Testis (tissue), 3 donors: ENCODE results near the gene CDK2AP2. TPM values are rescaled to one million over a fixed set of nuclear protein-coding genes. Genes with fewer than 3 reads are reported as not detected.

Source experiments
- DNase-seq: peaks from one replicate; pipeline ENCODE4 v3.0.0-alpha.2; 2019
- H3K27ac ChIP-seq, 2 donors: fragments of 200-600 bp; sonication (generic); one replicate each; pipeline ENCODE4 v1.5.1; 2019
- H3K27me3 ChIP-seq: fragments of 200-600 bp; sonication (generic); one replicate; pipeline ENCODE4 v1.5.1; 2019
- H3K36me3 ChIP-seq: fragments of 200-600 bp; sonication (generic); one replicate; pipeline ENCODE4 v1.5.1; 2017; ENCODE audit warnings: low read depth; ENCODE audit errors: missing control alignments
- H3K4me1 ChIP-seq: fragments of 200-600 bp; sonication (generic); one replicate; pipeline ENCODE4 v1.5.1; 2019
- H3K4me3 ChIP-seq, 2 donors: fragments of 200-600 bp; sonication (generic); one replicate each; pipeline ENCODE4 v1.5.1; 2017 to 2019
- H3K9me3 ChIP-seq: fragments of 200-600 bp; sonication (generic); one replicate; pipeline ENCODE4 v1.5.1; 2017
- POLR2A ChIP-seq: fragments of 450-650 bp; IDR thresholded peaks from one replicate; pipeline ENCODE4 v1.6.1; 2017; ENCODE audit warnings: antibody characterized with exemption, mild to moderate bottlenecking, moderate library complexity
- WGBS, 2 donors: methylation state at CpG; one replicate each; pipeline ENCODE4 v1.1.5; 2018; 5-methylcytosine and 5-hydroxymethylcytosine counted together
- intact Hi-C: fragments of 100-400 bp; cut with DNase I; formaldehyde crosslinking; loops from one replicate; pipeline ENCODE4 v1.15.1; 2023; ENCODE audit warnings: low total_unique reads
- polyA plus RNA-seq: library from polyadenylated mRNA; stranded (reverse); fragments of 350-450 nt; fragmentation: Illumina TruSeq; extraction: RNeasy Lipid Tissue Mini Kit (QIAGEN cat#74804); gene quantifications from one replicate; pipeline ENCODE4 v1.2.3, GENCODE V29; 2014; ENCODE audit warnings: low read depth, low replicate concordance; ENCODE audit not compliant: insufficient read depth
- total RNA-seq, 2 donors: library from RNA; depleted of rRNA; stranded (reverse); fragments of >200 nt; gene quantifications; one replicate each; pipeline ENCODE4 v1.2.3, GENCODE V29; 2016
- TF ChIP-seq, protein P1 (sequence below), 3 experiments: fragments of 450-650 bp in 2 of 3; fragments of 200-600 bp in 1 of 3; sonication (generic) in 1 of 3; IDR thresholded peaks; one replicate each; pipeline ENCODE4 v1.5.1; 2016 to 2019; ENCODE audit warnings: antibody characterized with exemption in 3 of 3, mild to moderate bottlenecking in 2 of 3, moderate library complexity in 1 of 3

The CDK2AP2 gene
- total and polyA plus RNA-seq, 3 donors from 2014 or later: 20.9 to 38.0 (median 26.4) TPM

GRCh38 chr11:67545280-67545679, 37.3 kb upstream of the CDK2AP2 start:
- TF ChIP-seq, protein P1, sequence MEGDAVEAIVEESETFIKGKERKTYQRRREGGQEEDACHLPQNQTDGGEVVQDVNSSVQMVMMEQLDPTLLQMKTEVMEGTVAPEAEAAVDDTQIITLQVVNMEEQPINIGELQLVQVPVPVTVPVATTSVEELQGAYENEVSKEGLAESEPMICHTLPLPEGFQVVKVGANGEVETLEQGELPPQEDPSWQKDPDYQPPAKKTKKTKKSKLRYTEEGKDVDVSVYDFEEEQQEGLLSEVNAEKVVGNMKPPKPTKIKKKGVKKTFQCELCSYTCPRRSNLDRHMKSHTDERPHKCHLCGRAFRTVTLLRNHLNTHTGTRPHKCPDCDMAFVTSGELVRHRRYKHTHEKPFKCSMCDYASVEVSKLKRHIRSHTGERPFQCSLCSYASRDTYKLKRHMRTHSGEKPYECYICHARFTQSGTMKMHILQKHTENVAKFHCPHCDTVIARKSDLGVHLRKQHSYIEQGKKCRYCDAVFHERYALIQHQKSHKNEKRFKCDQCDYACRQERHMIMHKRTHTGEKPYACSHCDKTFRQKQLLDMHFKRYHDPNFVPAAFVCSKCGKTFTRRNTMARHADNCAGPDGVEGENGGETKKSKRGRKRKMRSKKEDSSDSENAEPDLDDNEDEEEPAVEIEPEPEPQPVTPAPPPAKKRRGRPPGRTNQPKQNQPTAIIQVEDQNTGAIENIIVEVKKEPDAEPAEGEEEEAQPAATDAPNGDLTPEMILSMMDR (IDR thresholded peaks at IDR 0.05): no peak
- TF ChIP-seq POLR2A: no peak
- no peak overlapping the region for H3K27ac ChIP-seq

GRCh38 chr11:67544616-67545242, 36.8 kb upstream of the CDK2AP2 start:
- DNase-seq: no peak

More at GRCh38 chr11:67545280-67545679, 37.3 kb upstream of the CDK2AP2 start:
- Histone ChIP-seq H3K36me3 (no peaks in the 10 kb centered on the region), H3K27me3 (no peaks in the 10 kb centered on the region), H3K9me3 (no peaks in the 10 kb centered on the region), H3K4me1 (peaks cover 5% of the 10 kb centered on the region), H3K4me3 (no peak overlapping the region)
- no peak for DNase-seq
- WGBS, 2 donors: 53 to 63% methylated on average over 5 to 8 of the region's 8 CpGs
- intact Hi-C loops: no loop called here

DNA sequence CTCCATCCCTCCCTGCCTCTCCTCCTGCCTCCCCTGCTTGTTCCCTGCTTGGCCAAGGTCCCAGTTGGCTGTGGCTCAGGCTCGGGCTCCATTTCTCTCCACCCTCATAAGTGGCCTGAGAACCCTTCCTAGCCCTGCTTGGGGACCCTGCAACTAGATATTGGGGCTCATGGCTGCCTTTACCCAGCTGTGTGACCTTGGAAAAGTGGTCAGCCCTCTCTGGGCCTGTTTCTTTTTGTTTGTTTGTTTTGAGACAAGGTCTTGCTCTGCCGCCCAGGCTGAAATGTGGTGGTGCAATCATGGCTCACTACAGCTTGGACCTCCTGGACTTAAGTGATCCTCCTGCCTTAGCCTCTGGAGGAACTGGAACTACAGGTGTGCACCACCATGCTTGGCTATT, 35.6 kb upstream of the CDK2AP2 start:
- no peak overlapping the region for H3K27ac ChIP-seq
- no peaks in the 10 kb centered on the region for H3K36me3 ChIP-seq
- intact Hi-C loops: no loop called here
- DNase-seq: no peak
- no peak for TF ChIP-seq POLR2A
- TF ChIP-seq, protein P1 (IDR thresholded peaks at IDR 0.05): no peak
- no peaks in the 10 kb centered on the region for H3K27me3 ChIP-seq
- no peaks in the 10 kb centered on the region for H3K9me3 ChIP-seq
- 57 to 64% methylated on average over 2 of the region's 2 CpGs for WGBS, 2 donors
- no peak overlapping the region for H3K4me3 ChIP-seq
- peaks cover 5% of the 10 kb centered on the region for H3K4me1 ChIP-seq

More at GRCh38 chr11:67544616-67545242, 36.8 kb upstream of the CDK2AP2 start:
- H3K27me3 ChIP-seq: no peaks in the 10 kb centered on the region
- no peaks in the 10 kb centered on the region for H3K9me3 ChIP-seq
- H3K4me3 ChIP-seq: no peak overlapping the region
- 54 to 64% methylated on average over 10 of the region's 10 CpGs for WGBS, 2 donors
- H3K27ac ChIP-seq: no peak overlapping the region
- intact Hi-C loops: no loop called here
- H3K4me1 ChIP-seq: peaks cover 5% of the 10 kb centered on the region
- TF ChIP-seq, protein P1 (IDR thresholded peaks at IDR 0.05): no peak
- TF ChIP-seq POLR2A: no peak
- H3K36me3 ChIP-seq: no peaks in the 10 kb centered on the region

GRCh38 chr11:67542971-67543370, 35.0 kb upstream of the CDK2AP2 start:
- H3K36me3 ChIP-seq: no peaks in the 10 kb centered on the region
- no peaks in the 10 kb centered on the region for H3K9me3 ChIP-seq
- H3K27ac ChIP-seq: no peak overlapping the region
- DNase-seq: no peak
- intact Hi-C loops: no loop called here
- H3K4me1 ChIP-seq: peaks cover 5% of the 10 kb centered on the region
- WGBS, 2 donors: 74% methylated on average over 6 to 7 of the region's 7 CpGs
- H3K27me3 ChIP-seq: no peaks in the 10 kb centered on the region
- H3K4me3 ChIP-seq: no peak overlapping the region
- TF ChIP-seq, protein P1 (IDR thresholded peaks at IDR 0.05): no peak
- no peak for TF ChIP-seq POLR2A

- Histone ChIP-seq H3K27me3 (no peaks in the 10 kb centered on the region), H3K4me3 (no peak overlapping the region), H3K4me1 (peaks cover 5% of the 10 kb centered on the region), H3K36me3 (no peaks in the 10 kb centered on the region), H3K27ac (no peak overlapping the region), H3K9me3 (no peaks in the 10 kb centered on the region)
- no peak for DNase-seq
- TF ChIP-seq, protein P1 (IDR thresholded peaks at IDR 0.05): no peak
- TF ChIP-seq POLR2A: no peak
- intact Hi-C loops: no loop called here
- 76 to 88% methylated on average over 3 of the region's 3 CpGs for WGBS, 2 donors
These were observed 34.2 kb upstream of the CDK2AP2 start for GRCh38 chr11:67542169-67542568.
